Stomach (tissue), 4 donors: ENCODE results near the gene TSGA10IP.

Source experiments
- POLR2A ChIP-seq, 4 donors: fragments of 450-650 bp; IDR thresholded peaks; one replicate each; pipeline ENCODE4 v1.6.1; 2016; ENCODE audit warnings: antibody characterized with exemption in 4 of 4, control low read depth in 2 of 4, mild to moderate bottlenecking in 1 of 4, moderate library complexity in 1 of 4
- TF ChIP-seq, protein P1 (sequence below), 7 experiments: fragments of 450-650 bp in 4 of 7; fragments of 200-600 bp in 3 of 7; sonication (generic) in 3 of 7; IDR thresholded peaks; one replicate each; pipeline ENCODE4 v1.5.1; 2016 to 2019; ENCODE audit warnings: antibody characterized with exemption in 7 of 7, control low read depth in 2 of 7, mild to moderate bottlenecking in 1 of 7

- TF ChIP-seq, protein P1, sequence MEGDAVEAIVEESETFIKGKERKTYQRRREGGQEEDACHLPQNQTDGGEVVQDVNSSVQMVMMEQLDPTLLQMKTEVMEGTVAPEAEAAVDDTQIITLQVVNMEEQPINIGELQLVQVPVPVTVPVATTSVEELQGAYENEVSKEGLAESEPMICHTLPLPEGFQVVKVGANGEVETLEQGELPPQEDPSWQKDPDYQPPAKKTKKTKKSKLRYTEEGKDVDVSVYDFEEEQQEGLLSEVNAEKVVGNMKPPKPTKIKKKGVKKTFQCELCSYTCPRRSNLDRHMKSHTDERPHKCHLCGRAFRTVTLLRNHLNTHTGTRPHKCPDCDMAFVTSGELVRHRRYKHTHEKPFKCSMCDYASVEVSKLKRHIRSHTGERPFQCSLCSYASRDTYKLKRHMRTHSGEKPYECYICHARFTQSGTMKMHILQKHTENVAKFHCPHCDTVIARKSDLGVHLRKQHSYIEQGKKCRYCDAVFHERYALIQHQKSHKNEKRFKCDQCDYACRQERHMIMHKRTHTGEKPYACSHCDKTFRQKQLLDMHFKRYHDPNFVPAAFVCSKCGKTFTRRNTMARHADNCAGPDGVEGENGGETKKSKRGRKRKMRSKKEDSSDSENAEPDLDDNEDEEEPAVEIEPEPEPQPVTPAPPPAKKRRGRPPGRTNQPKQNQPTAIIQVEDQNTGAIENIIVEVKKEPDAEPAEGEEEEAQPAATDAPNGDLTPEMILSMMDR (IDR thresholded peaks at IDR 0.05): no peak
- no peak for TF ChIP-seq POLR2A (IDR thresholded peaks at IDR 0.05)
Observed at GRCh38 chr11:65898656-65899355, 46.5 kb upstream of the TSGA10IP start.
